H9 (cell line): Measurements from ENCODE around the gene CCL15. TPM values are rescaled to one million over a fixed set of nuclear protein-coding genes. Genes with fewer than 3 reads are reported as not detected.

ENCODE experiments used
- DNase-seq: peaks from one replicate; pipeline ENCODE4 v3.0.0-alpha.2; 2017
- H2AFZ ChIP-seq: one replicate; pipeline ENCODE4 v1.6.1; 2013; ENCODE audit warnings: mild to moderate bottlenecking, low read length, control low read depth, moderate library complexity
- H2AK5ac ChIP-seq: 2 replicates; pipeline ENCODE4 v1.6.1; 2013; ENCODE audit warnings: low read length, control low read depth, mixed read lengths; ENCODE audit not compliant: insufficient read length
- H2BK120ac ChIP-seq: one replicate; pipeline ENCODE4 v1.6.1; 2013; ENCODE audit warnings: low read depth, mild to moderate bottlenecking, low read length, control low read depth, inconsistent platforms; ENCODE audit not compliant: poor library complexity, severe bottlenecking
- H2BK12ac ChIP-seq: 2 replicates; pipeline ENCODE4 v1.6.1; 2013; ENCODE audit warnings: low read length, control low read depth, mixed read lengths, low read depth; ENCODE audit not compliant: insufficient read length
- H2BK15ac ChIP-seq: 2 replicates; pipeline ENCODE4 v1.6.1; 2013; ENCODE audit warnings: low read depth, low read length, control low read depth
- H2BK20ac ChIP-seq: one replicate; pipeline ENCODE4 v1.6.1; 2013; ENCODE audit warnings: low read depth, mild to moderate bottlenecking, low read length, control low read depth, inconsistent platforms; ENCODE audit not compliant: poor library complexity, severe bottlenecking
- H2BK5ac ChIP-seq: 2 replicates; pipeline ENCODE4 v1.6.1; 2013; ENCODE audit warnings: low read length, control low read depth, mixed read lengths; ENCODE audit not compliant: insufficient read length
- H3K14ac ChIP-seq: 2 replicates; pipeline ENCODE4 v1.6.1; 2013; ENCODE audit warnings: low read length, control low read depth; ENCODE audit not compliant: insufficient read depth
- H3K18ac ChIP-seq: 2 replicates; pipeline ENCODE4 v1.6.1; 2013; ENCODE audit warnings: low read depth, mild to moderate bottlenecking, mixed read lengths, low read length, control low read depth; ENCODE audit not compliant: insufficient read length
- H3K23ac ChIP-seq: 2 replicates; pipeline ENCODE4 v1.6.1; 2013; ENCODE audit warnings: low read length, control low read depth, mixed read lengths, low read depth; ENCODE audit not compliant: insufficient read length
- H3K23me2 ChIP-seq: 2 replicates; pipeline ENCODE4 v1.6.1; 2013; ENCODE audit warnings: low read depth, mild to moderate bottlenecking, mixed read lengths, low read length, control low read depth; ENCODE audit not compliant: insufficient read length, poor library complexity, severe bottlenecking
- H3K27ac ChIP-seq: 2 replicates; pipeline ENCODE4 v1.5.1; 2013; ENCODE audit warnings: low read length, control low read depth, mixed read lengths, low read depth; ENCODE audit not compliant: insufficient read length
- H3K27me3 ChIP-seq: 2 replicates; pipeline ENCODE4 v1.6.1; 2013; ENCODE audit warnings: low read length, control low read depth, inconsistent platforms; ENCODE audit not compliant: insufficient read depth
- H3K4ac ChIP-seq: 2 replicates; pipeline ENCODE4 v1.6.1; 2013; ENCODE audit warnings: low read depth, mild to moderate bottlenecking, control low read depth, inconsistent platforms, low read length, moderate library complexity
- H3K4me1 ChIP-seq: 2 replicates; pipeline ENCODE4 v1.6.1; 2013; ENCODE audit warnings: low read length, control low read depth, inconsistent platforms; ENCODE audit not compliant: insufficient read depth
- H3K4me2 ChIP-seq: 2 replicates; pipeline ENCODE4 v1.6.1; 2013; ENCODE audit warnings: low read length, control low read depth, mixed read lengths; ENCODE audit not compliant: insufficient read length, insufficient read depth
- H3K56ac ChIP-seq: 2 replicates; pipeline ENCODE4 v1.6.1; 2013; ENCODE audit warnings: low read depth, mild to moderate bottlenecking, mixed read lengths, low read length, control low read depth; ENCODE audit not compliant: insufficient read length
- H3K79me1 ChIP-seq: 2 replicates; pipeline ENCODE4 v1.6.1; 2013; ENCODE audit warnings: low read depth, mild to moderate bottlenecking, moderate library complexity, low read length, control low read depth, inconsistent platforms; ENCODE audit not compliant: insufficient read depth, poor library complexity, severe bottlenecking
- H3K79me2 ChIP-seq: 2 replicates; pipeline ENCODE4 v1.6.1; 2013; ENCODE audit warnings: low read length, control low read depth, inconsistent platforms; ENCODE audit not compliant: insufficient read depth
- H3K9ac ChIP-seq: 2 replicates; pipeline ENCODE4 v1.6.1; 2013; ENCODE audit warnings: low read length, control low read depth, mixed read lengths; ENCODE audit not compliant: insufficient read length; ENCODE audit errors: extremely low read depth
- H3K9me3 ChIP-seq: one replicate; pipeline ENCODE4 v1.6.1; 2013; ENCODE audit warnings: low read depth, low read length, inconsistent platforms; ENCODE audit not compliant: control insufficient read depth
- H3T11ph ChIP-seq: one replicate; pipeline ENCODE4 v1.6.1; 2013; ENCODE audit warnings: mild to moderate bottlenecking, low read length, control low read depth, inconsistent platforms
- H4K20me1 ChIP-seq: one replicate; pipeline ENCODE4 v1.6.1; 2013; ENCODE audit not compliant: control insufficient read depth, insufficient read length, insufficient read depth
- H4K5ac ChIP-seq: 2 replicates; pipeline ENCODE4 v1.6.1; 2013; ENCODE audit warnings: low read depth, mild to moderate bottlenecking, mixed read lengths, low read length, control low read depth; ENCODE audit not compliant: insufficient read length
- H4K8ac ChIP-seq: replicated peaks from 2 replicates; pipeline ENCODE4 v1.6.1; 2013; ENCODE audit warnings: low read length, control low read depth, mixed read lengths, low read depth; ENCODE audit not compliant: insufficient read length
- H4K91ac ChIP-seq: 2 replicates; pipeline ENCODE4 v1.6.1; 2013; ENCODE audit warnings: low read depth, mild to moderate bottlenecking, moderate library complexity, mixed read lengths, low read length, control low read depth; ENCODE audit not compliant: insufficient read length
- H3K27ac Mint-ChIP-seq, 3 experiments: 2 replicates in 2 of 3; 3 replicates in 1 of 3; pipeline ENCODE4 v1.8.0; 2020 to 2021; ENCODE audit warnings: mixed read lengths in 3 of 3, mild to moderate bottlenecking in 1 of 3, moderate library complexity in 1 of 3
- H3K27me3 Mint-ChIP-seq: 2 replicates; pipeline ENCODE4 v1.8.0; 2021; ENCODE audit warnings: low read depth, mild to moderate bottlenecking, moderate library complexity, mixed read lengths
- H3K36me3 Mint-ChIP-seq, 3 experiments: 2 replicates in 2 of 3; 3 replicates in 1 of 3; pipeline ENCODE4 v1.8.0; 2020 to 2021; ENCODE audit warnings: low read depth in 3 of 3, mixed read lengths in 3 of 3; ENCODE audit not compliant: insufficient read depth in 1 of 3
- H3K4me1 Mint-ChIP-seq, 2 experiments: 2 replicates each; pipeline ENCODE4 v1.8.0; 2020; ENCODE audit warnings: mixed read lengths in 2 of 2
- H3K4me3 Mint-ChIP-seq, 2 experiments: 2 replicates in 1 of 2; 3 replicates in 1 of 2; pipeline ENCODE4 v1.8.0; 2020 to 2021; ENCODE audit warnings: mild to moderate bottlenecking in 2 of 2, mixed read lengths in 2 of 2, moderate library complexity in 1 of 2
- H3K9me3 Mint-ChIP-seq, 2 experiments: 2 replicates in 1 of 2; 3 replicates in 1 of 2; pipeline ENCODE4 v1.8.0; 2020; ENCODE audit warnings: mild to moderate bottlenecking in 2 of 2, mixed read lengths in 2 of 2, moderate library complexity in 1 of 2
- WGBS: extraction: QIAGEN DNeasy Blood & Tissue Kit; methylation state at CpG from one replicate; pipeline ENCODE4 v1.1.7; 2013; ENCODE audit warnings: missing lambda C conversion rate, low lambda C conversion rate, mixed read lengths; ENCODE audit not compliant: insufficient read length; ENCODE audit errors: extremely low coverage; 5-methylcytosine and 5-hydroxymethylcytosine counted together
- total RNA-seq: library from RNA; stranded (reverse); gene quantifications from 2 replicates; pipeline ENCODE4 v1.2.1, GENCODE V29; 2021
- TF ChIP-seq, protein P1 (sequence below): fragments of 200-600 bp; sonication (generic); conservative IDR thresholded peaks from 3 replicates; pipeline ENCODE4 v1.8.0; 2021; ENCODE audit warnings: antibody characterized with exemption, mild to moderate bottlenecking

Gene CCL15
- total RNA-seq, 1 experiment from 2014 or later = not detected

DNA sequence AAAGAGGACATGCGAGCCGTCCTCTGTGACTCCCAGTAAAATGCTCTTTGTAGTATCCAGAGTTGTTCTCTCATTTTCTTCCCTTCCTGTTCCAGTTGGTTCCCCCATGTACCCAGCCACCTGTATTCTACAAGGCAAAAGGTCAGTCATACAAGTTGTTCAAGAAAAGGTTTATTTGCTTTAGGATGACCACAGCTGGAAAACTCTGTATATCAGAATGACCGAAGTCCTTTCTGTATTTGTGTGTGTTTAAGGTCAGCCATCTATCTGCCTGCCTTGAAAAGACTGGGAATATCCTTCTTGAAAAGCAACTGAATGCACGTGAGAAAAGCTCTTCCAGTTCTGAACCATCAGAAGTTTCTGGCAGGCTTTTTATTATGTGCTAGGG lies 28.4 kb downstream of the CCL15 start:
- no peak overlapping the region for H2BK20ac ChIP-seq
- no peak overlapping the region for H2BK5ac ChIP-seq
- no peak overlapping the region for H2AK5ac ChIP-seq
- no CpG with 5 or more reads among the region's 4 CpGs for WGBS
- H3K9me3 ChIP-seq = no peaks in the 10 kb centered on the region
- H3K27ac ChIP-seq = no peak overlapping the region
- no peak overlapping the region for H4K8ac ChIP-seq
- H2BK15ac ChIP-seq = no peak overlapping the region
- H4K91ac ChIP-seq = no peak overlapping the region
- no peak overlapping the region for H2BK120ac ChIP-seq
- TF ChIP-seq, protein P1, sequence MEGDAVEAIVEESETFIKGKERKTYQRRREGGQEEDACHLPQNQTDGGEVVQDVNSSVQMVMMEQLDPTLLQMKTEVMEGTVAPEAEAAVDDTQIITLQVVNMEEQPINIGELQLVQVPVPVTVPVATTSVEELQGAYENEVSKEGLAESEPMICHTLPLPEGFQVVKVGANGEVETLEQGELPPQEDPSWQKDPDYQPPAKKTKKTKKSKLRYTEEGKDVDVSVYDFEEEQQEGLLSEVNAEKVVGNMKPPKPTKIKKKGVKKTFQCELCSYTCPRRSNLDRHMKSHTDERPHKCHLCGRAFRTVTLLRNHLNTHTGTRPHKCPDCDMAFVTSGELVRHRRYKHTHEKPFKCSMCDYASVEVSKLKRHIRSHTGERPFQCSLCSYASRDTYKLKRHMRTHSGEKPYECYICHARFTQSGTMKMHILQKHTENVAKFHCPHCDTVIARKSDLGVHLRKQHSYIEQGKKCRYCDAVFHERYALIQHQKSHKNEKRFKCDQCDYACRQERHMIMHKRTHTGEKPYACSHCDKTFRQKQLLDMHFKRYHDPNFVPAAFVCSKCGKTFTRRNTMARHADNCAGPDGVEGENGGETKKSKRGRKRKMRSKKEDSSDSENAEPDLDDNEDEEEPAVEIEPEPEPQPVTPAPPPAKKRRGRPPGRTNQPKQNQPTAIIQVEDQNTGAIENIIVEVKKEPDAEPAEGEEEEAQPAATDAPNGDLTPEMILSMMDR = no peak
- no peak overlapping the region for H4K5ac ChIP-seq
- H3K4me1 Mint-ChIP-seq = peaks cover 5 to 11% of the 10 kb centered on the region in 2 experiments; a peak in 3 of 4 replicates
- no peaks in the 10 kb centered on the region for H3K79me2 ChIP-seq
- H2BK12ac ChIP-seq = no peak overlapping the region
- 0 out of 2 replicates have a peak, but pooled peaks cover 1% of the 10 kb centered on the region for H3K27me3 Mint-ChIP-seq
- H3K4me2 ChIP-seq = no peak overlapping the region
- H3K36me3 Mint-ChIP-seq = no peaks in the 10 kb centered on the region
- no peak overlapping the region for H3K23ac ChIP-seq
- no peak overlapping the region for H3K18ac ChIP-seq
- no peak for DNase-seq
- H3K4me3 Mint-ChIP-seq = no peak overlapping the region
- H3T11ph ChIP-seq = no peak overlapping the region
- no peaks in the 10 kb centered on the region for H3K4me1 ChIP-seq
- no peak overlapping the region for H3K27ac Mint-ChIP-seq
- no peaks in the 10 kb centered on the region for H4K20me1 ChIP-seq
- no peak overlapping the region for H3K14ac ChIP-seq
- no peak overlapping the region for H3K56ac ChIP-seq
- H3K23me2 ChIP-seq = no peaks in the 10 kb centered on the region
- no peaks in the 10 kb centered on the region for H3K9me3 Mint-ChIP-seq
- no peak overlapping the region for H3K9ac ChIP-seq
- no peak overlapping the region for H3K4ac ChIP-seq
- H2AFZ ChIP-seq = no peak overlapping the region
- H3K27me3 ChIP-seq = no peaks in the 10 kb centered on the region
- H3K79me1 ChIP-seq = no peaks in the 10 kb centered on the region
